Measurements from ENCODE around the gene TMX2. TPM values are rescaled to one million over a fixed set of nuclear protein-coding genes. Genes with fewer than 3 reads are reported as not detected.

The TMX2 gene
- total and polyA plus RNA-seq, 10 of the 15 experiments (the other 5 are each of a cell fraction or from before 2014, with no cell fraction given) = 64.3 to 134 (median 91.6) TPM

DNA sequence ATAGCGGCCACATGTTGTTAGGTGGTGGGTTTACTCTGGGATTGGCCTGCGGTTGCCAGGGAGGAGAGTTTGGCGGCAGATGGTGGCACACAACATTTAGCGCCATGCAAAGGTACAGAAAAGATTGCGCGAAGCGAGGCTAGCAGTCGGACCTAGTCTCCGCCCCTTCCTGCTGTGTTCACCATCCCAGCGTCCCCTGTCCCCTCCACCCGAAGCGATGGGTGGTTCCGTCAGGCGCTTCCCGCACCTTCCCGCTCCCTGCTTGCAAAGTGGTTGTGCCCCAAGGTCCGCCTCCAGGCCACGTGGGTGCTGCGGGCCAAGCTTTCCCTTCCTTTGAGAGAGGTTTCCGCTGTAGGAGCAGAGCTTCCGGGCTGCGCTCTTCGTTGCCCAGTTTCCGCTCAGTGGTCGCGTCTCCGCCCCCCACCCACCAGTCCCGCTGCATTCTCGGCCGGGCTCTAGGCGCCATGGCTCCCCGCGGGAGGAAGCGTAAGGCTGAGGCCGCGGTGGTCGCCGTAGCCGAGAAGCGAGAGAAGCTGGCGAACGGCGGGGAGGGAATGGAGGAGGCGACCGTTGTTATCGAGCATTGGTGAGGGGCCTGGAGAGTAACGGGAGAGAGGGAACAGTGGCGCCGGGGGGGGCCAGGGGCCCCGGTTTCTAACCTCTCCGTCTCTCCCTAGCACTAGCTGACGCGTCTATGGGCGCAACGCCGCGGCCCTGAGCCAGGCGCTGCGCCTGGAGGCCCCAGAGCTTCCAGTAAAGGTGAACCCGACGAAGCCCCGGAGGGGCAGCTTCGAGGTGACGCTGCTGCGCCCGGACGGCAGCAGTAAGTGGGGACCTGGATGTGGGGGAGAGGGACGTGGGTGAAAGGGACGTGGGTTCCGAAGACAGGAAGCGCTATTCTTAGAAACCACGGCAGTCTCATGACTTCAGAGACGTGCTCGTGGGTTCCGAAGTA, 29.0 kb downstream of the TMX2 start, which contains the start of gene SELENOH (continued):
- TF ChIP-seq, protein P1, sequence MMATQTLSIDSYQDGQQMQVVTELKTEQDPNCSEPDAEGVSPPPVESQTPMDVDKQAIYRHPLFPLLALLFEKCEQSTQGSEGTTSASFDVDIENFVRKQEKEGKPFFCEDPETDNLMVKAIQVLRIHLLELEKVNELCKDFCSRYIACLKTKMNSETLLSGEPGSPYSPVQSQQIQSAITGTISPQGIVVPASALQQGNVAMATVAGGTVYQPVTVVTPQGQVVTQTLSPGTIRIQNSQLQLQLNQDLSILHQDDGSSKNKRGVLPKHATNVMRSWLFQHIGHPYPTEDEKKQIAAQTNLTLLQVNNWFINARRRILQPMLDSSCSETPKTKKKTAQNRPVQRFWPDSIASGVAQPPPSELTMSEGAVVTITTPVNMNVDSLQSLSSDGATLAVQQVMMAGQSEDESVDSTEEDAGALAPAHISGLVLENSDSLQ (IDR thresholded peaks at IDR 0.05) = peak; percentile 62
- TF ChIP-seq RELA (IDR thresholded peaks at IDR 0.05; ENCODE audit: borderline replicate concordance, partially characterized antibody) (peak; percentile 95), POU2F2 (IDR thresholded peaks at IDR 0.05; ENCODE audit: borderline replicate concordance, low read depth, low read length) (peak; percentile 95), HDAC2 (IDR thresholded peaks at IDR 0.05) (no peak), ZSCAN29 (IDR thresholded peaks at IDR 0.05) (no peak), HDGF (IDR thresholded peaks at IDR 0.05) (peak; percentile 95; the same call in 1 of the 2 replicates), FOXK2 (IDR thresholded peaks at IDR 0.05) (peak; percentile 93), ZNF622 (IDR thresholded peaks at IDR 0.05) (no peak), TCF3 (IDR thresholded peaks at IDR 0.05; ENCODE audit: borderline replicate concordance, insufficient read depth, low read depth, low read length) (peak; percentile 81), DPF2 (IDR thresholded peaks at IDR 0.05) (0 out of 2 replicates have a peak, but pooled peaks have one; percentile 55), NBN (IDR thresholded peaks at IDR 0.05) (peak; percentile 96), SRF (IDR thresholded peaks at IDR 0.05; ENCODE audit: low read depth in 2 of 2, low read length in 2 of 2) (peak; percentile 34 to 85; a peak in 3 of 4 replicates), NFXL1 (IDR thresholded peaks at IDR 0.05; ENCODE audit: borderline replicate concordance) (no peak), SPI1 (IDR thresholded peaks at IDR 0.05; ENCODE audit: borderline replicate concordance, insufficient read depth, low read depth, low read length) (peak; percentile 20; the same call in 1 of the 2 replicates), STAT1 (conservative IDR thresholded peaks at IDR 0.05) (no peak; the same call in 1 of the 2 replicates), IRF4 (IDR thresholded peaks at IDR 0.05; ENCODE audit: low read depth, low read length) (peak; percentile 94), RUNX3 (IDR thresholded peaks at IDR 0.05; ENCODE audit: low read length) (peak; percentile 85), IKZF1 (conservative IDR thresholded peaks at IDR 0.05) (peak; percentile 96)
- TF ChIP-seq, protein P2, sequence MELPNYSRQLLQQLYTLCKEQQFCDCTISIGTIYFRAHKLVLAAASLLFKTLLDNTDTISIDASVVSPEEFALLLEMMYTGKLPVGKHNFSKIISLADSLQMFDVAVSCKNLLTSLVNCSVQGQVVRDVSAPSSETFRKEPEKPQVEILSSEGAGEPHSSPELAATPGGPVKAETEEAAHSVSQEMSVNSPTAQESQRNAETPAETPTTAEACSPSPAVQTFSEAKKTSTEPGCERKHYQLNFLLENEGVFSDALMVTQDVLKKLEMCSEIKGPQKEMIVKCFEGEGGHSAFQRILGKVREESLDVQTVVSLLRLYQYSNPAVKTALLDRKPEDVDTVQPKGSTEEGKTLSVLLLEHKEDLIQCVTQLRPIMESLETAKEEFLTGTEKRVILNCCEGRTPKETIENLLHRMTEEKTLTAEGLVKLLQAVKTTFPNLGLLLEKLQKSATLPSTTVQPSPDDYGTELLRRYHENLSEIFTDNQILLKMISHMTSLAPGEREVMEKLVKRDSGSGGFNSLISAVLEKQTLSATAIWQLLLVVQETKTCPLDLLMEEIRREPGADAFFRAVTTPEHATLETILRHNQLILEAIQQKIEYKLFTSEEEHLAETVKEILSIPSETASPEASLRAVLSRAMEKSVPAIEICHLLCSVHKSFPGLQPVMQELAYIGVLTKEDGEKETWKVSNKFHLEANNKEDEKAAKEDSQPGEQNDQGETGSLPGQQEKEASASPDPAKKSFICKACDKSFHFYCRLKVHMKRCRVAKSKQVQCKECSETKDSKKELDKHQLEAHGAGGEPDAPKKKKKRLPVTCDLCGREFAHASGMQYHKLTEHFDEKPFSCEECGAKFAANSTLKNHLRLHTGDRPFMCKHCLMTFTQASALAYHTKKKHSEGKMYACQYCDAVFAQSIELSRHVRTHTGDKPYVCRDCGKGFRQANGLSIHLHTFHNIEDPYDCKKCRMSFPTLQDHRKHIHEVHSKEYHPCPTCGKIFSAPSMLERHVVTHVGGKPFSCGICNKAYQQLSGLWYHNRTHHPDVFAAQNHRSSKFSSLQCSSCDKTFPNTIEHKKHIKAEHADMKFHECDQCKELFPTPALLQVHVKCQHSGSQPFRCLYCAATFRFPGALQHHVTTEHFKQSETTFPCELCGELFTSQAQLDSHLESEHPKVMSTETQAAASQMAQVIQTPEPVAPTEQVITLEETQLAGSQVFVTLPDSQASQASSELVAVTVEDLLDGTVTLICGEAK (IDR thresholded peaks at IDR 0.05; ENCODE audit: borderline replicate concordance) = peak; percentile 99
- TF ChIP-seq, protein P3, sequence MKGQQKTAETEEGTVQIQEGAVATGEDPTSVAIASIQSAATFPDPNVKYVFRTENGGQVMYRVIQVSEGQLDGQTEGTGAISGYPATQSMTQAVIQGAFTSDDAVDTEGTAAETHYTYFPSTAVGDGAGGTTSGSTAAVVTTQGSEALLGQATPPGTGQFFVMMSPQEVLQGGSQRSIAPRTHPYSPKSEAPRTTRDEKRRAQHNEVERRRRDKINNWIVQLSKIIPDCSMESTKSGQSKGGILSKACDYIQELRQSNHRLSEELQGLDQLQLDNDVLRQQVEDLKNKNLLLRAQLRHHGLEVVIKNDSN (IDR thresholded peaks at IDR 0.05; ENCODE audit: borderline replicate concordance, extremely low read length, insufficient read depth, low read depth, low read length) = peak; percentile 90
- TF ChIP-seq, protein P4, sequence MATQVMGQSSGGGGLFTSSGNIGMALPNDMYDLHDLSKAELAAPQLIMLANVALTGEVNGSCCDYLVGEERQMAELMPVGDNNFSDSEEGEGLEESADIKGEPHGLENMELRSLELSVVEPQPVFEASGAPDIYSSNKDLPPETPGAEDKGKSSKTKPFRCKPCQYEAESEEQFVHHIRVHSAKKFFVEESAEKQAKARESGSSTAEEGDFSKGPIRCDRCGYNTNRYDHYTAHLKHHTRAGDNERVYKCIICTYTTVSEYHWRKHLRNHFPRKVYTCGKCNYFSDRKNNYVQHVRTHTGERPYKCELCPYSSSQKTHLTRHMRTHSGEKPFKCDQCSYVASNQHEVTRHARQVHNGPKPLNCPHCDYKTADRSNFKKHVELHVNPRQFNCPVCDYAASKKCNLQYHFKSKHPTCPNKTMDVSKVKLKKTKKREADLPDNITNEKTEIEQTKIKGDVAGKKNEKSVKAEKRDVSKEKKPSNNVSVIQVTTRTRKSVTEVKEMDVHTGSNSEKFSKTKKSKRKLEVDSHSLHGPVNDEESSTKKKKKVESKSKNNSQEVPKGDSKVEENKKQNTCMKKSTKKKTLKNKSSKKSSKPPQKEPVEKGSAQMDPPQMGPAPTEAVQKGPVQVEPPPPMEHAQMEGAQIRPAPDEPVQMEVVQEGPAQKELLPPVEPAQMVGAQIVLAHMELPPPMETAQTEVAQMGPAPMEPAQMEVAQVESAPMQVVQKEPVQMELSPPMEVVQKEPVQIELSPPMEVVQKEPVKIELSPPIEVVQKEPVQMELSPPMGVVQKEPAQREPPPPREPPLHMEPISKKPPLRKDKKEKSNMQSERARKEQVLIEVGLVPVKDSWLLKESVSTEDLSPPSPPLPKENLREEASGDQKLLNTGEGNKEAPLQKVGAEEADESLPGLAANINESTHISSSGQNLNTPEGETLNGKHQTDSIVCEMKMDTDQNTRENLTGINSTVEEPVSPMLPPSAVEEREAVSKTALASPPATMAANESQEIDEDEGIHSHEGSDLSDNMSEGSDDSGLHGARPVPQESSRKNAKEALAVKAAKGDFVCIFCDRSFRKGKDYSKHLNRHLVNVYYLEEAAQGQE (IDR thresholded peaks at IDR 0.05; ENCODE audit: low read depth, low read length) = peak; percentile 51
